NCI-H1417 treated with DMSO at 0.1 percent for 48 hours (cell line): ENCODE data around the gene SLC25A24.
"Not testable (repeated sequence)": the region's sequence is repeated elsewhere in the genome, so short reads cannot be mapped to it uniquely, and the experiment has no call there.

Source experiments
- DNase-seq: peaks from one replicate; lab custom pipeline; 2025; lab: John Stamatoyannopoulos, UW

The SLC25A24 gene

DNA sequence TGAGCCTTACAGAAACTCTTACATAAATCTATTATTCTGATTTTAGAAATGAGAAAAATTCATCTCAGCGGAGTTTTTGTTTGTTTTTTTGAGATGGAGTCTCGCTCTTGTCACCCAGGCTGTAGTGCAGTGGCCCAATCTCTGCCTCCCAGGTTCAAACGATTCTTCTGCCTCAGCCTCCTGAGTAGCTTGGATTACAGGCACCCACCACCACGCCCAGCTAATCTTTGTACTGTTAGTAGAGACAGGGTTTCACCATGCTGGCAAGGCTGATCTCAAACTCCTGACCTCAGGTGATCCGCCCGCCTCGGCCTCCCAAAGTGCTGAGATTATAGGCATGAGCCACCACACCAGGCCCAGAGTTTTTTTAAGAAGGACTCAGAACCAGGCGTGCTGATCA is 60.6 kb downstream of the SLC25A24 start:
- DNase-seq, result not testable (repeated sequence)

DNA sequence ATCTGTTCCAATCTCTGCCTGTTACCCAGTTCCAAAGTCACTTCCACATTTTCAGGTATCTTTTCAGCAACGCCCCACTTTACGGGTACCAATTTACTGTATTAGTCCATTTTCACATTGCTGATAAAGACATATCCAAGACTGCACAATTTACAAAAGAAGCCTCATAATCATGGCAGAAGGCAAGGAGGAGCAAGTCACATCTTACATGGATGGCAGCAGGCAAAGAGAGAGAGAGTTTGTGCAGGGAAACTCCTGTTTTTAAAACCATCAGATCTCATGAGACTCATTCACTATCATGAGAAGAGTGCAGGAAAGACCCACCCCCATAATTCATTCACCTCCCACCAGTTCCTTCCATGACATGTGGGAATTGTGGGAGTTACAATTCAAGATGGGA is 67.0 kb downstream of the SLC25A24 start:
- not testable (repeated sequence) for DNase-seq

GRCh38 chr1:108132367-108132766 is 67.8 kb downstream of the SLC25A24 start:
- not testable (repeated sequence) for DNase-seq

- not testable (repeated sequence) for DNase-seq
Observed at GRCh38 chr1:108131281-108131680, 68.9 kb downstream of the SLC25A24 start.

GRCh38 chr1:108130794-108131193 is 69.3 kb downstream of the SLC25A24 start:
- no peak for DNase-seq

- no peak for DNase-seq
Observed at GRCh38 chr1:108129999-108130398, 70.1 kb downstream of the SLC25A24 start.

DNA sequence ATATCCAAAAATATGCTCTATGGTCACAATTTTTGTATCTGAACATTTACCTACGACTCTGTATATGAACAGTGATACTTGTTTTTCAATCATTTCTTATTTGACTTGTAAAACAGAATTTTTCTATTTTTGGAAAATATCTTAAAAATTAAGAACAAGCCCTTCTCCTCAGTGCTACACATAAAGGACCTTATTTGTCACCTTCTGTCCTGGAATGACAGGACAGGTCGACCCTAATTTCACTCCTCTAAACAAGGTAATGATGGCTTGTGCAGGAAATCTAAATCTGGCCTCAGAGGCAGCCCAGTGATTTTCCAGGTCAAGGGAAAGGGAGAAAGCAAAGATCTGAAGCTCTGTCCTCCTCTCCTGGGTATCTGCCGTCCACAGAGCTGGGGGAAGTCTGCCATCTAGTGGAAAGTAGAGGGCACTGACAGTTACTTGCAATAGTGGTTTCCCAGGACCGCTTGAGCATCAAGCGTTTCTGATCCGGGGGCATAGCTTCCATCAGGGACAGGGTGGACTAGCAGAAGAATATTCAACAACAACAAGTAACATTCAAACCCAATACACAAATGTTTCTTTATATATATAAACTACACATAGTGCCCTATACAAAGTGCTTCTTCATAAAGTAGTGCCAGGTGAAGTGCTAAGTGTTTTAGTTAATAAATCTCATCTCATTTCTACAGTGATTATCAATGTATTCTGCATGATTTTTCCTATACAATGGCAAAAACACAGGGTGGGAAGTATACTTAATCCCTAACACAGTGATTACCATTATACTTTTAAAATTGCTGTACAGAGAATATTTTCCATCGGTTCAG is 74.6 kb downstream of the SLC25A24 start:
- DNase-seq, result peak; percentile 38

- no peak for DNase-seq
Observed at GRCh38 chr1:108124622-108125311, 75.4 kb downstream of the SLC25A24 start.

DNA sequence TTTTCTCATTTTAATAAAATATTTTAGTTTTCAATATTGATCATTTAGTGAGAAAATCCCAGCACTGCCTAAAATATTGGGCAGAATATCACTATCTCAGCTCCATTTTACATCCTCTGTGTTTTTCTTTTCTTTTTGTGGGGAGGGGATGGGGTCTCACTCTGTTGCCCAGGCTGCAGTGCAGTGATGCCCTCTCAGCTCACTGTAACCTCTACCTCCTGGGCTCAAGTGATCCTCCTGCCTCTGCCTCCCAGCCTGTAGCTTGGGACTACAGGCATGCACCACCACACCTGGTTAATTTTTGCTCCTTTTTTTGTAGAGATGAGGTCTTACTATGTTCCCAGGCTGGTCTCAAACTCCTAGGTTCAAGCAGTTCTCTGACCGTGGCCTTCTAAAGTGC is 76.1 kb downstream of the SLC25A24 start:
- DNase-seq, result no peak

- no peak for DNase-seq
Observed at GRCh38 chr1:108121358-108122143, 78.6 kb downstream of the SLC25A24 start.

GRCh38 chr1:108120163-108120562 is 80.0 kb downstream of the SLC25A24 start:
- DNase-seq, result no peak

GRCh38 chr1:108119500-108119899 is 80.6 kb downstream of the SLC25A24 start:
- no peak for DNase-seq

DNA sequence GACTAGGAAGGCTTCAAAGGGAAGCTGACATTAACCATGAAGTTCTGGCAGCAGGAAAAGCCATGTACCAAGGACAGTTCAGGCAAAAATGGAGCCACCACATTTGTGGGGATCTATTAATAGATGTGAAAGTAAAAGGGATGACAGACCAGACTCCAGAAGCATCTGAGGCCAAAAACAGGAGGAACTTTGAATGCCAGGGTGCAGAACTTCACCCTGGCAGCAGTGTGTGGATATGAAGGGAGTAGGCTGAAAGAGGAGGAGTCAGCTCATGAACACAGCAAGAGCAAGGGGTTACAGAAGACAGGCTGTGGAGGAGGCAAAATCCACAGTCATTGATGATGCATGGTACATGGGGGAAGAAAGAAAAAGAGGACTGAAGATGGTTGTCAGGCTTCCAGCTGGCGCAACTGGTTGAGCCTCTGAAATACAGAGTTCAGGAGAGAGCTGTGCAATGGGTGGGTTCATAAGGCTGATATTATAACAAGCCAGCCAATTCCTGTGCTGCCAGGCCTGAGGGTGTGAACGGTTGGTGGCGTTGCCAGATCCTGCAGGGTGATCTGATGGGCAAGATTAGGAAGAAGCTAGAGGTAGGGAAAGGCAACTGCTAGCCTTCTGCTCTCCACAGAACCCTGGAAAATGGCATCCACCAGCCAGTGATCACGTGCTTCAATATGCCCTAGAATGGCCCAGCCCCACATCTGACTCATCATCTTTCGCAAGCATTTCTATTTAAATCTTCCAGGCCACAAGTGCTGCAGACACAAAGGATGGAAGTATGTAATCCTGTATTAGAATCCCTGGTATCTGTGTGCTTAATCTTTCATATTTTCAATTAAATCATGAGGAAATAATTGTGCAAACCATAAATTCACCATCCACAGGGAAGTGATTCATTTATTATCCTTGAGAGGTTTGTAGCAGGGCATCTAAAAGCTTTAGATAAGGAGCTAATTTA is 81.9 kb downstream of the SLC25A24 start:
- DNase-seq, result no peak

- no peak for DNase-seq
Observed at GRCh38 chr1:108117237-108117636, 82.9 kb downstream of the SLC25A24 start.

- DNase-seq, result no peak
Observed at GRCh38 chr1:108114033-108114599, 86.0 kb downstream of the SLC25A24 start.

DNA sequence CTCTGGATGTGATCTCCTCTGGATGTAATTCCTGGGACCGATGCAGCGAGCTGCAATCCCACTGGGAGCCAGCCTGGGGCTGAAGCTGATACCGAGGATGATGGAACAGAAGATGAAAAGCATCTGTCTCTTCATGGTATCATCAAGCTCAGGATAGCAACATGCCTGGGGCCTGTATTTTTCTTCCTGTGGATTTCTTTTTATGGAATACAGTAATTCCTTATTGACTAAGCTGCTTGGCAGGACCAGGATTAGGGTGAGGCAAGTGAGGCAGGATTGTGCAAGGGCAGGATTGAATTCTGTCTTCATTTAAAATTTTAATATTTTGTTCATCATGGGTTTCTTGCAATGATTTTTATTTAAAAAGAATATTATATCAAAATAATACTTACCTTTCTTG is 86.6 kb downstream of the SLC25A24 start:
- DNase-seq, result no peak

GRCh38 chr1:108109295-108109973 is 90.7 kb downstream of the SLC25A24 start:
- DNase-seq, result no peak

- no peak for DNase-seq
Observed at GRCh38 chr1:108108119-108108518, 92.0 kb downstream of the SLC25A24 start.

DNA sequence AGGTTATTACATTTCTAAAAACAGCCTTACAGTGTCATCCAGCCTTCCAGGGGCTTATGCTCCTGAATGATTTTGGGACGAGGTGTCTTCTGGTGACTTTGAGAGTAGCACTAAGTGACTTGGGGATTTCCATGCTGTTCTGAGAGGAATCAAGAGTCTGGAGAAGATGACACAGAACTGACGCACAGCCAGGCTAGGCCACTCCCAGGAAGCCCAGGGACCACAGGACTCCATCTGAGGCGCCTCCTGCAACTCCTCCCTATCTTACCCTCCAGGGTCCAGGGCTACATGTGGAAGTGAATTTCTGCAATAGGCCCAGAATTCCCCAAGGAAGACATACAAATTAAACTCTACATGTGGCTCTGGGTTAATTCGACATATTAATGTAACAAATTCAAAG is 92.5 kb downstream of the SLC25A24 start:
- DNase-seq, result no peak

DNA sequence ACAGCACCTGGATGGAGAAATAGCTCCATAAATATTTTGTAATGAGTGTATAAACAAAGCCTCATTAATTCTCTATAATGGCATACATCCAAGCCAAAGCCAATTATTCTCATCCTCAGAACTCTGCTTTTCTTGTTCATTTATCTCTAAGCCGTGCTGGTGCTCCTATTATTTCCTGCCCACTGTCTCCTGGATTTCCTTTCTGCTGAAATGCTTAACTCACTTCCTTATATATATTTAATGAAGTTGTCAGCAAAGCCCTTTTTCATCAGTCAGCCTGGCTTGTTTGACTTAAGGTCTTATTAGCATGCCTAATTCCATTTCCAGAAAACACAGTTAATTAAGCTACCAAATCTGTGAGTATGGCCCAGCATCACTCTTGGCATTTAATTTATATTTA is 93.4 kb downstream of the SLC25A24 start:
- DNase-seq, result no peak

DNA sequence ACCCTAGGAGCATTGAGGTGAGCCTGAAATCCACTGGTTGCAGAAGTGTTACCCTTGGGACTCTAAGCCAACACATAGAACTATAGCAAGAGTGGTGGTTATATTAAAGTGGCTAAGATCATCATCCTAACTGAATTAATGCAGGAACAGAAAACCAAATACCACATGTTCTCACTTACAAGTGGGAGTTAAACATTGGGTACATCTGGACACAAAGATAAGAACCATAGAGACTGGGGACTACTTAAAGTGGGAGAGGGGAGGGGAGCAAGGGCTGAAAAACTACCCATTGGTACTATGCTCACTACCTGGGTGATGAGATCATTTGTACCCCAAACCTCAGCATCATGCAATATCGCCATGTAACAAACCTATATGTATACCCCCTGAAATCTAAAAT is 100.0 kb downstream of the SLC25A24 start:
- no peak for DNase-seq
